GM12878 (cell line): ENCODE results near the gene YAP1. TPM values are rescaled to one million over a fixed set of nuclear protein-coding genes. Genes with fewer than 3 reads are reported as not detected.

Experiments
- ATAC-seq: fragments of 200-7000 bp; cut with Tn5 transposase; 3 replicates; pipeline ENCODE4 v1.9.1; 2020; ENCODE audit warnings: mild to moderate bottlenecking, moderate library complexity
- BruUV-seq: library from RNA; stranded (reverse); fragments of 400-500 nt; replicated peaks from 2 replicates; lab custom pipeline; 2021; lab: Mats Ljungman, UMichigan
- CTCF ChIA-PET: fragments of 300-600 bp; sonication (Branson Sonifier 250); formaldehyde crosslinking; extraction: SDS; loops from one replicate; lab custom pipeline; 2021; ENCODE audit warnings: inconsistent platforms; lab: Yijun Ruan, JAX
- POLR2A ChIA-PET: fragments of 350-600 bp; formaldehyde crosslinking; extraction: SDS; loops from one replicate; lab custom pipeline; 2021; ENCODE audit warnings: inconsistent platforms; lab: Charles Lee
- RAD21 ChIA-PET: fragments of 300-600 bp; sonication (Branson Sonifier 250); formaldehyde crosslinking; loops from one replicate; lab custom pipeline; 2023; ENCODE audit warnings: antibody characterized with exemption; ENCODE audit not compliant: unreplicated experiment; lab: Charles Lee
- SMC1A ChIA-PET: fragments of 300-600 bp; sonication (Branson Sonifier 250); formaldehyde crosslinking; loops from one replicate; lab custom pipeline; 2023; ENCODE audit not compliant: unreplicated experiment, uncharacterized antibody; lab: Charles Lee
- DNase-seq: peaks from one replicate; pipeline ENCODE4 v3.0.0-alpha.2; 2011; ENCODE audit warnings: low read depth, low spot score
- FAIRE-seq: peaks from 3 replicates; lab custom pipeline; 2011; peaks lifted over from hg19 to GRCh38; lab: Jason Lieb, UNC
- H2AFZ ChIP-seq: 2 replicates; pipeline ENCODE4 v1.6.0; 2011; ENCODE audit warnings: low read depth, low read length, control low read depth; ENCODE audit not compliant: control insufficient read depth
- H3K27ac ChIP-seq: 2 replicates; pipeline ENCODE4 v1.5.1; 2011; ENCODE audit warnings: control low read depth; ENCODE audit not compliant: control insufficient read depth, insufficient read depth
- H3K27me3 ChIP-seq, 2 experiments: replicated peaks in 1 of 2; 2 replicates each; pipeline versions ENCODE4 v1.6.0 to v1.6.1; 2011; ENCODE audit warnings: low read length in 1 of 2; ENCODE audit not compliant: control insufficient read depth in 2 of 2, insufficient read depth in 2 of 2
- H3K36me3 ChIP-seq, 2 experiments: 2 replicates each; pipeline ENCODE4 v1.5.1; 2011; ENCODE audit warnings: low read length in 1 of 2; ENCODE audit not compliant: control insufficient read depth in 2 of 2, insufficient read depth in 2 of 2
- H3K4me1 ChIP-seq: 2 replicates; pipeline ENCODE4 v1.6.1; 2011; ENCODE audit warnings: mild to moderate bottlenecking, low read length, moderate library complexity, mixed read lengths; ENCODE audit not compliant: control insufficient read depth, insufficient read depth
- H3K4me2 ChIP-seq: 2 replicates; pipeline ENCODE4 v1.6.0; 2011; ENCODE audit warnings: control low read depth; ENCODE audit not compliant: control insufficient read depth, insufficient read depth
- H3K4me3 ChIP-seq: fragments of 200-600 bp; sonication (generic); 2 replicates; pipeline ENCODE4 v1.5.1; 2016
- H3K79me2 ChIP-seq: 2 replicates; pipeline ENCODE4 v1.6.0; 2011; ENCODE audit warnings: low read length; ENCODE audit not compliant: control insufficient read depth, insufficient read depth
- H3K9ac ChIP-seq: 2 replicates; pipeline ENCODE4 v1.8.0; 2011; ENCODE audit warnings: low read length, control low read depth, mixed read lengths; ENCODE audit not compliant: control insufficient read depth, insufficient read depth
- H3K9me3 ChIP-seq: replicated peaks from 3 replicates; pipeline ENCODE4 v1.5.1; 2011; ENCODE audit warnings: mild to moderate bottlenecking, low read length; ENCODE audit not compliant: control insufficient read depth, insufficient read depth
- H4K20me1 ChIP-seq: 2 replicates; pipeline ENCODE4 v1.6.0; 2011; ENCODE audit not compliant: control insufficient read depth, insufficient read depth
- BCL11A ChIP-seq: IDR thresholded peaks from 2 replicates; pipeline ENCODE4 v1.6.1; 2011; ENCODE audit warnings: low read depth, low read length
- BMI1 ChIP-seq: fragments of 450-650 bp; IDR thresholded peaks from 2 replicates; pipeline ENCODE4 v1.6.1; 2016; ENCODE audit warnings: mild to moderate bottlenecking, moderate library complexity, borderline replicate concordance
- CBX3 ChIP-seq: fragments of 200-600 bp; sonication (generic); IDR thresholded peaks from 2 replicates; pipeline ENCODE4 v1.6.1; 2016; ENCODE audit warnings: low read depth, borderline replicate concordance
- EGR1 ChIP-seq, 2 experiments: IDR thresholded peaks; 1 replicate in 1 of 2; 2 replicates in 1 of 2; pipeline ENCODE4 v1.6.1; 2011 to 2012; ENCODE audit warnings: low read depth in 2 of 2, low read length in 2 of 2, borderline replicate concordance in 1 of 2, mild to moderate bottlenecking in 1 of 2, moderate library complexity in 1 of 2
- IKZF2 ChIP-seq, 2 experiments: fragments of 450-650 bp; IDR thresholded peaks; 2 replicates each; pipeline ENCODE4 v1.6.1; 2017; ENCODE audit warnings: mild to moderate bottlenecking in 2 of 2, moderate library complexity in 2 of 2
- IRF5 ChIP-seq: fragments of 450-650 bp; IDR thresholded peaks from 2 replicates; pipeline ENCODE4 v1.6.1; 2017; ENCODE audit warnings: borderline replicate concordance
- LARP7 ChIP-seq: fragments of 450-650 bp; IDR thresholded peaks from 2 replicates; pipeline ENCODE4 v1.6.1; 2017; ENCODE audit warnings: mild to moderate bottlenecking
- MEF2A ChIP-seq: IDR thresholded peaks from 2 replicates; pipeline ENCODE4 v1.6.1; 2011; ENCODE audit warnings: low read depth, mild to moderate bottlenecking, low read length, moderate library complexity; ENCODE audit not compliant: insufficient read depth
- NFYA ChIP-seq: IDR thresholded peaks from 2 replicates; pipeline ENCODE4 v1.6.1; 2011; ENCODE audit warnings: low read depth, mild to moderate bottlenecking, low read length, improper control_type of control experiment, borderline replicate concordance
- TCF3 ChIP-seq: IDR thresholded peaks from 2 replicates; pipeline ENCODE4 v1.6.1; 2012; ENCODE audit warnings: low read depth, mild to moderate bottlenecking, low read length, borderline replicate concordance; ENCODE audit not compliant: insufficient read depth
- ZNF274 ChIP-seq: IDR thresholded peaks from one replicate; pipeline ENCODE4 v1.8.0; 2011; ENCODE audit not compliant: insufficient read length, insufficient read depth
- in situ Hi-C: fragments of 300-500 bp; cut with MboI; formaldehyde crosslinking; loops from 9 replicates; pipeline ENCODE4 v1.14.3; 2018; ENCODE audit warnings: mixed read lengths
- intact Hi-C: fragments of 100-400 bp; cut with micrococcal nuclease; formaldehyde crosslinking; loops from one replicate; pipeline ENCODE4 v1.14.2; 2022; ENCODE audit not compliant: unreplicated experiment
- polyA plus RNA-seq, 11 experiments: library from polyadenylated mRNA; depleted of rRNA in 4 of 11; unstranded in 6 of 11; stranded (reverse) in 5 of 11; fragments of >200 nt; fragmentation: Nextera tagmentation in 4 of 11; fragmentation: Illumina TruSeq in 1 of 11; extraction: Ambion mirVana in 4 of 11; extraction: Trizol in 1 of 11; gene quantifications; 1 replicate in 1 of 11; 2 replicates in 10 of 11; pipeline versions ENCODE4 v1.2.1 to v1.2.3, GENCODE V29; 2011 to 2016; ENCODE audit warnings: inconsistent platforms in 2 of 11, missing spikeins in 2 of 11, low read depth in 1 of 11
- total RNA-seq, 4 experiments: library from RNA; depleted of rRNA in 3 of 4; stranded (reverse); fragments of >200 nt in 3 of 4; fragmentation: Illumina TruSeq in 1 of 4; extraction: Trizol in 1 of 4; gene quantifications; 2 replicates each; pipeline versions ENCODE4 v1.2.1 to v1.2.3, GENCODE V29; 2013 to 2021

Gene YAP1
- total and polyA plus RNA-seq, 10 of the 15 experiments (the other 5 are each of a cell fraction or from before 2014, with no cell fraction given): 0.03 to 0.33 (median 0.10) TPM; not detected in 6

- in situ Hi-C loops: no loop called here
These were observed 82.3 kb downstream of the YAP1 start for GRCh38 chr11:102192349-102193066.

More at GRCh38 chr11:102192349-102193066, 82.3 kb downstream of the YAP1 start:
- H4K20me1 ChIP-seq: no peaks in the 10 kb centered on the region
- H3K4me1 ChIP-seq: no peaks in the 10 kb centered on the region
- ChIA-PET RAD21 (no interaction called here), SMC1A (no interaction called here), CTCF (no interaction called here), POLR2A (no interaction called here)
- TF ChIP-seq BCL11A: no peak
- TF ChIP-seq ZNF274: no peak
- no peak for TF ChIP-seq MEF2A
- no peak for TF ChIP-seq BMI1
- no peak for TF ChIP-seq IRF5
- TF ChIP-seq LARP7: no peak
- TF ChIP-seq EGR1 (IDR thresholded peaks at IDR 0.05; ENCODE audit: borderline replicate concordance in 1 of 2, low read depth in 2 of 2, low read length in 2 of 2): no peak
- TF ChIP-seq NFYA: no peak
- TF ChIP-seq TCF3: no peak
- TF ChIP-seq CBX3: no peak
- no peak for TF ChIP-seq IKZF2 (IDR thresholded peaks at IDR 0.05)
- ATAC-seq (no peak), DNase-seq (no peak), FAIRE-seq (no peak)
- H3K4me2 ChIP-seq: no peak overlapping the region
- BruUV-seq: no TSS peak
- no peak overlapping the region for H3K9ac ChIP-seq
- no peaks in the 10 kb centered on the region; the same call in 2 of the 3 replicates for H3K9me3 ChIP-seq
- no peaks in the 10 kb centered on the region for H3K36me3 ChIP-seq
- no peak overlapping the region for H3K4me3 ChIP-seq
- H3K27ac ChIP-seq: no peak overlapping the region
- H2AFZ ChIP-seq: no peak overlapping the region
- H3K27me3 ChIP-seq: no peaks in the 10 kb centered on the region; a peak in 1 of 4 replicates
- no peaks in the 10 kb centered on the region for H3K79me2 ChIP-seq
- intact Hi-C loops: no loop called here
